Activated CD4-positive, alpha-beta T cell treated with anti-CD3 and anti-CD28 coated beads for 4 hours (primary cell): ENCODE measurements around the gene SRD5A3.
A peak's percentile ranks its signal among the peaks of the same experiment; 100 is the strongest.

Source experiments
- DNase-seq, 2 donors: peaks; one replicate each; pipeline ENCODE4 v3.0.0-alpha.2; 2020

The SRD5A3 gene

DNA sequence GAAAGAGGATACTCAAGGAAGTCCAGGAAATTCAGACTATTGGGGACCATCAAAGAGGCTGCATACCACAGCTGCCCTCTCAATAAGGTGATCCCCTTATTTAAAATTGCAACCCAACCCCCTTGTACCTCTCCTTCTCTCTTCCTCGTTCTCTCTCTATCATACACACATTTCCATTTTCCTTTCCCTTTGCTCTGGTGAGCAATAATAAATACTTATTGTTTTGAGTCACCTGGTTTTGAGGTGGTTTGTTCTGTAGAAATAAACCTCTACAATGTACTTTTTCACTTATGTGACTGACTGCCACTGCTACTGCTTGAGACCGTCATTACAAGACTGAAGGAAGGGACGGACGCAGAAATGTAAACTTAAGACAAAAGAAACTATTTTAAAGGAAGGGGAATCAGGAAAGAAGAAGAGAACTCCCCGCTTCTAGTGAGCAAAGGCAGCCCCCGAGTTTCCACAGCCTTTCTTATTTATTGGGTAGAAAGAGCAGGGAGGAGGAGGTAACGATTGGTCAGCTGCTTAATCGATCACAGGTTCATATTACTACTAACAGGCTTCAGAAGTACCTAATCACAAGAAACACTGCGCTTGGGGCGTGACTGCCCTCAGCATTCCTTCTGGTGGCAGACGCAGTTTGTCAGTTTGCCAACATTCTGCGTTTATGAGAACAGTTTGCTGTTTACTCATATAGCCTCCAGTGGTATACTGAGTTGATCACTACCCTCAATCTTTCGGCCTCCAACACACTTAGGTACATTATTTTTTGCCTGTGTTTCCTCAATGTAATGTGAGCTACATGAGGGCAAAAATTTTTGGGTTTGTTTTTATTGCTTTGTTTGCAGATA, 32.8 kb downstream of the SRD5A3 start:
- DNase-seq, result no peak

DNA sequence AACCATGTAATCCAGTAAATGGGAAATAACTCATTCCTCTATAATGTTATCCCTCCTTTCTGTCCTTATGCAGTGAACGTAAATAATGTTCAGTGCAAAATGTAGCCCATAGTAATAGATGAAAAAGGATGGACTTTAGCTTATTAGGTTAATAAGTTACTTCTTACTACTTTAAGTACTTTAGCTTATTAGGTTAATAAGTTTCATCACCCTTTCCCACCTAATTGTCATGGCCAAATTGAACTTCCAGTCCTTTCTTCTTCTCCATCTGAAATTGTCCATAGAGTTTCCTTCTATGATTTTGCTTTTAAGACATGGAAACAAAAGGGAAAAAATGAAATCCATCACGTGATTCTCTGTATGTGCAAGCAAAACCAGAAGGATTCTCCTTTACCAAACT, 34.5 kb downstream of the SRD5A3 start:
- DNase-seq, result no peak

DNA sequence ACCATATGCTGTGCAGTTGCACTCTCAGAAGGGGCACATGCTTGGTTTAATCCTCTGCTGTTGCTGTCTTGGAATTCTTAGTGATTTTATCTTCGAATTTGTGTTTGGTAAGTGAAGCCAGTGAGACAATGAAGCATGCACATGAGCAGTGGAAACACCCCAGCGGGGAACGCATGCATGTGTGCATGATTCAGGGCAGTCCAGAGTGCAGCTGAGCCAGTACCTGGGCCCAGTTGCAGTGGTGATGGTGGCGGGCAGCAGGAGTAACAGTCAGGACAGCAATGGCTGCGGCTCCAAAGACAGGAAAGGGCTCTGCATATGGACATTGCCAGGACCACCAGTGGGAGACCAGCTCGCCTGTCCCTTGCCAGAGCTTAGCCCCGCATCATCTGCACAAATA, 35.5 kb downstream of the SRD5A3 start:
- no peak for DNase-seq

DNA sequence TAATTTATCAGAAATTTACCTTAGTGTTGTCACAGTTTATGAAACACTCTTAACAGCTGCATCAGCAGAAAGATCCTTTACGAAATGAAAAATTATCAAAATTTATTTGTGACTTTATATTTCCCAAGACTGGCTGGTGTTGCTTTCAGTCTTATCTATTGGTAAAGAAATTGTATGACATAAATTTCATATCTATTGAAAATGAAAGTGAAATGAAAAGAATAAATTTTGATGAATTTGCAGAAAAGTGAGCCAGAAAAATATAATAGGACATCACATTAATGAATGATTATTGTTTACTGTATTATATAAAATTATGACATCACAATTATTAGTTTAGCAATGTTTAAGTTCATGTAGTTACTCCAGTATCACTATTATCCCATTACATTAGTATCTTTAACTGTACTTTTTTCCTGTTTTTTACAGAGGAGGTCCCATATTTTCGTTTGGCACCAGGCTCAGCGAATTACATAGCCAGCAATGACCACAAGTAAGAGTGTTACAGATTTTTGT, 36.5 kb downstream of the SRD5A3 start:
- no peak for DNase-seq

DNA sequence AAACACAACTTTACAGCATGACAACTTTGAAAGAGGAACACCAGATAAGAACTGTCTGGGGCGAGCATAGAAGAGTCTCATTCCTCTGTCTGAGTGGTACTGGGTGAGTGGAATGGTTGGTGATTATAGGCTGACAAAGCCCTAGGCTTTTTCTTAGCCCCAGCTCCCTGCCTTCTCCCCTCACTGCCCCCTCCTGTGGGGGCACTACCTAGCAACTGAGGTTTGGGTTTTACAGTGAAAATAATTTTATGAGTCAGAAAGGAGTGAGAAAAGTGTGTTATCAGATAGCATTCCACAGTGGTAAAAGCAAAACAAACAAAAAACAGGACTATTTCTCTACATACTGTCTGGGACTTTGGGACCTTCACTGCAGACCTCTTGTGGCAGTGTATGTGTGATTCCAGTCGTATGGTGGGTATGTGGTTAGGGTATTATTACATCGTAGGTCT, 39.2 kb downstream of the SRD5A3 start:
- DNase-seq, result no peak

DNA sequence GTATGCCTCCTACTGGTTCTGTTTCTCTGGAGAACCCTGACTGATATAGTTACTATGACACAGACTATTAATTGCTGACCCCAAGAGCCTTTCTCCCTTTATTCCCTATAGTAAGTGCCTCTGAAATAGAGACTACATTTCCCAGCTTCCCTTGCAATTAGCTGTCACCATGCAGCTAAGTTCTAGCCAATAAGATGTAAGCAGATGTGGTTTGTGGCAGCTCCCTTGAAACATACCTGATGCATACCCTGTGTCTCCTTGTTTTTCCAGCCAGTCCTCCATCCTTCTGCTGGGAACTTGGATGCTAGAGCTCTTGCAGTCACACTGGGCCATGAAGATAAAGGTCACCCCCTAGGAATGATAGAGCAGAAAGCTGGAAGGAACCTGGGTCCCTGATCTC, 40.0 kb downstream of the SRD5A3 start:
- DNase-seq, result no peak

DNA sequence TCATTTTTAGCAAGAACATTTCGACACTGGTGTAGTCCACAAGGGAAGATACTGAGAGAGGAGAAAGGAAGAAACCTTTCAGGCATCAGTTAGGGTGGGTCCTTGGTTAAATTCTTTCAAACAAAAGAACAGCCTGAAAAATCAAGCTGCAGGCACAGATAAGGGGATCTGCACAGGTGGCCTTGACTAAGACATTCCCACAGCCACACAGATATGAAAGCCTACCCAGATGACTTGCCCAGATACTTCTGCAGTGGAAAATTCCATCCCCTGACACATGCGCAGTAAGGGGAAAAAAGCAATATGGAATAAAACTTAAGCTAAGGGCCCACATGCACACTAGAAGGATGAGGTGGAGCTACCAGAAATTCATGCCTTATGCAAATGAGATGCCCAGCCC, 40.8 kb downstream of the SRD5A3 start:
- no peak for DNase-seq

DNA sequence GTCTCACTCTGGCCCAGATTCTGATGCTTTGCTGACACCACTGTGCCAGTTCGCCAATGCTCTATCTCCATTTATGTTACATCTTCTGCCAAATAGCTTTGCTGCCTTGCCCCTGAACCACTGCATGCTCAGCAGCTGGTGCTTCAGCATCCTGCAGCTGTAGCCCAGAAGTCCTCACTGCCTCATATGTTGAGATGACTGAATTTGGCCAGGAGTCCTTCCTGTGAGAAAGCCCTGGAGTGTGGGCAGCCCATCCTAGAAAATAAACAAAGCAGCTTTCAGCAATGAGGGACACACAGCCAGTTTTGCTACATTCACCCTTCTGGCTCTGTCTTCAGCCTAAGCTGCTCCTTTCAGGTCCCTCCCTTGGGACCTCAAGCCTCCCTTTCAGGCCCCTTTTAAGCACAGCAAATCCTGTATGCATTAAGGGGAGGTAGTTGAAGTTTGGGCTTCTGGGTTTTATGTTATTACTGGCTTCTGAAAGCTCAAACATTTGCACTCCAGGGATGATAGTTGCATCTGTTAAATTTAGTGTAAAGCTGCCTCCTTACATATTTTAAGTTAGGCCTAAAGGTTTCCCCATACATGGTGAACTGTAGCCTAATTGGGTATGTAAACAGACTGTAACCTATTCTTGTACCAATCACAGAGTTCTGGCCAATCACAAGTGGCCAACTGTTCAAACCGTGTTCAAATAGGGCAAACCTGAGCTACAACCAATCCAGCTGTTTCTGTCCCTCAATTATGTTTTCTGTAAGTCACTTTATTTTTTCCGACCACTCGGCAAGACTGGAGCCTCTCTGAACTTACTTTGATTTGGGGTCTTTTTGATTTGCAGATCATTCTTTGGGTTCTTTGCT, 47.6 kb downstream of the SRD5A3 start:
- no peak for DNase-seq

DNA sequence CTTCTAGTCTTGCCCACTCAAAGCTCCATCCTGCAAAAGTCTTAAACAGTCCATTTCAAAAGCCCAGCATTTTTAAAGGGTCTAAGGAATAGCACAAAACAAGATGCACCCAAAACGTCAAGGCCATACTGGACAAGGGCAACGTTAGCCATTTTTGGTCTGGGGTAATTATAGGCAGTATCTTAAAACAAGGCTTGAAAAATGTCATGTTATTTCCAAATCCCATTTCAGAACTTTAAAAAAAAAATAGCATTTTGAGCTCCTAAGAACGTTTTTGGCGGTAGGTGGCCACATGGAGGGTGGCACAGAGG, 49.1 kb downstream of the SRD5A3 start:
- no peak for DNase-seq

DNA sequence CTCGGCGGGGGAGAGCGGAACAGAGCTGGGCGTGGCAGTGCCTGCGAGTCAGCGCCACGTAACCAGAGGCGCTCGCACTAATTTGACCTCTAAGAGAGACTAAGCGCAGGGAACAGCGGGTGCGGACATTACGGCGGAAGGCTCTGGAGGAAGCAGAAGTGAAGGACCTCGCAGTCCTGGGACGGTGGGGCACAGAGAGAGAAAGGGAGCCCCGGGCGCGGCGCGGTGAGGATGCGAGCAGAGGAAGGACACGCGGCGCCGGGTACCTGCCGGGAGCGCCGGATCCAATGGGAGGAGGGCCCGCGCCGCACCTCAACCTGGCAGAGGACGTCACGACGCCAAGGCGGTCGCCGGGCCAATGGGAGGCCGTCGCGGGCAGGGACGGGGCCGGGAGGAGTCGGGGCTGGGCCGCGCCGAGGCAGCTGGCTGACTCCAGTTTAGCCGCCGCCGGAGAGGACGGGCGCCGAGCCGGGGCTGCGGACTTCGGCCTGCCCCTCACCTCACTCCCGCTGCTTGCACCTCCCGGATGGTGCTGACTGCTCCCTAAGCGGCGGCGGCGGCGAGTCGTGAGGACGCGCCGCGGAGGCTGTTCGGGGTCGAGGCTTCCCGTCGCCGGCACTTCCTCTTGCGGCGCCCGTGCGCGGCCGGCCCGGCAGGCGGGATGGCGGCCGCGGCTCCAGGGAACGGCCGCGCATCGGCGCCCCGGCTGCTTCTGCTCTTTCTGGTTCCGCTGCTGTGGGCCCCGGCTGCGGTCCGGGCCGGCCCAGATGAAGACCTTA, 49.7 kb downstream of the SRD5A3 start, which contains the start of gene TMEM165:
TSS of gene TMEM165 (plus strand) at position 429 of the 779 bp plus-strand sequence. CDS start at position 662, 233 bp downstream.
- DNase-seq, result peak; percentile 87 to 88

DNA sequence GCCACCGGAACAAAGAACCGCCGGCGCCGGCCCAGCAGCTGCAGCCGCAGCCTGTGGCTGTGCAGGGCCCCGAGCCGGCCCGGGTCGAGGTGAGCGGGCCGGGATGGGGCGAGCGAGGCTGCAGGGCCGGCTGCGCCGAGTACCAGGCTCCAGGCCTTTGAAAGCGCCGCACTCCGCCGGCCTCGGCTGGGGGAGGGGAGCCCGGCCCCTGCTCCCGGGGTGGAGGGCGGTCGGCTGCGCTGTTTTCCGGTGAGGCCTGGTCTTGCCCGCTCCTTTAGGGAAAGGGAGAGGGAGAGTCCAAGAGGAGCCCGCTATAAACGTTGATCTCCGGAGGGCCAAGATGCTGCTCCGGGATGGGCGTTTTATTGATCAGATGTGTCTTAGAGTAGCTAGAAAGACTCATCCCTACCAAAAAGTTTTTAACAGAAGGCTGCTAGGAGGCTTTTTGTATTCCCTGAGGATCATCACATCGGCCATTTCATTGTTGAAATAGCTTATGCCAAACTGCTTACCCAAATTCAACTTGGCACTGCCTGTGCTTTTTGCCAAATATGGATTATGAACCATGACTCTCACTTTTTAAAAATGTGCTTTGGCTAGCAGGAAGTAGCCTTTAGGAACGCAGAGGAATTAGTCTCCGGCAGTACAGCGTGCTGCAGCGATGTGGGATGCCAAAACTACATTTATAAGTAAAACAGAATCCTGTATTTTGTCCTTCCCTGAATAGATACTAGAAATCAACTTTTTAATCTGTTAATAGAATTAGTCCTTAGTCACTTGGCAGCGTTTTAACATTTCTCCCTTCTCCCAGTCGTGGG, 50.5 kb downstream of the SRD5A3 start:
- peak; percentile 7 for DNase-seq

DNA sequence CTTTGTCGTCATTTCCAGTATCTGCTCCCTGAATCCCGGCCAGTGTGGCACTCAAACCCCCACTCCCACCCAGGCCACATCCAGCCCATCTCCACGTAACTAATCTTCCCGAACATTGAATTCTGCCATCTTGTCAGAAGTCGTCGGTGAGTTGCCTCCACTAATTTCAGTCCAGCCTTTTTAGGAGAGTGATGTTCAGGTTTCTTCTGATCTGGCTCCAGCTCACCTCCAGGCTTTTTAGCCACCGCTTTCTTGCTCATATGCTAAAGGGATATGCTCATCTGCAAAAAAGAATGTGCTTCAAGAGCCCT, 51.0 kb downstream of the SRD5A3 start:
- no peak for DNase-seq

DNA sequence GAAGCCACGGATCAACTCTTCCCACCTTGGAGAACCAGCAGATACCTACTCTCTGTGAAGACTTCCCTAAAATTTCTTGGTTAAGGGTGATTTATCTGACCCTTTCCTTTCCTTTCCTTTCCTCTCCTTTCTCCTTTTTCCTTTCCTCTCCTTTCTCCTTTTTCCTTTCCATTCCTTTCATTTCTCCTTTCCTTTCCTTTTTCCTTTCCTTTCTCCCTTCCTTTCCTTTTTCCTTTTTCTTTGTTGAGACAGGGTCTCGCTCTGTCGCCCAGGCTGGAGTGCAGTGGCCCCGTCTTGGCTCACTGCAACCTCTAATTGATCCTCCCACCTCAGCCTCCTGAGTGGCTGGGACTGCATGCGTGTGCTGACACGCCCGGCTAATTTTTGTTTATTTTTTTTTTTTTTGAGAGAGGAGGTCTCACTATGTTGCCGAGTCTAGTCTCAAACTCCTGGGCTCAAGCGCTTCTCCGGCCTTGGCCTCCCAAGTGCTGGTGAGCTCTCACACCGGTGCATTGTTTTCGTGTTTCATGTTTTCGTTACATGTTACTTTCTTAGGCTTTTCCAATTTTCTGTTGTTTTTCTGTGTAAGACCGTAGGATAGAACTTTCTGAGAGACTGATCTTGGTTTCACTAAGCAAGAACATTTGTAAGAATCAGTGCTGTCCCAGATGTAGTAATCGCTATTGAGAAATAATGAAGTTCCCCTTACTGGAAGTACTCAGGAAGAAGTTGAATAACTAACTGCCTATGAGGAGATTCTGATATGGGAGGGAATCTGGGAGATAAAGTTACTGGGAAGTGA, 51.7 kb downstream of the SRD5A3 start:
- no peak for DNase-seq

DNA sequence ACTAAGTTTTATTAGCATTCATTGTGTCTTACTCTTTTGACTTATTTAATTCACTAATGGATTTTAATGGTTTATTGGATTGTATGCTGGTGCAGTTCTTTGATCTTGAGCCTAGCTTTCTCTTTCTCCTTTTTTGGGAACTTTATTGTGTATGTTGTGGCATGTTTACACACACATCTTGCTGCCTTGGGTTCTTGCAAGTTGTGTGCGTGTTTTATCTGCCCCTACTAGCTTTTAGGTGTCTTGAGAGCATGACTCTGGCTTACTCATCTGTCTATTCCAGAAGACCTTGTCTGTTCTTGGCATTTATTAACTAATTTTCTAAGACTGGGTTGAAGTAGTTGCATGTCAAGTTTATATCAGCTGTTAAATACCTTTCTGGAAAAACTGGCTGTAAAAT, 52.4 kb downstream of the SRD5A3 start:
- no peak for DNase-seq

DNA sequence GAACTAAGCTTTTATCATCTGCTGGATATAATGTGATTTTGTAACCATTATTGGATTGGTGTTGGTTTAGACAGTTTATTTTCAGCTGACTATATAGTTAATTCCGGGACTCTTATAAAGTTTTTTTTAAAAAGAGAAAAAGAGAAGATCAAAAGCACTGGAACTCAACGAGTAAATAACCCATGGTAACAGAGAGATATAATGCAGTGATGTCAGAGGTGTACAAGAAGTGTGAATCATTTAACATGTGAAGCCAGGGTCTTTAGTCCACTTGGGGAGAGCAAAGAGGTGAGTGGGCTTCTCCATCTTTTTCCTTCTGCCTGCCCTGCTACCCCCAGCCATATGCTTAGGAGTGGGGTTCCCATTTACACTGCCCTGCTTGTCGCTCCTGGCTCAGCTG, 52.9 kb downstream of the SRD5A3 start:
- DNase-seq, result no peak

DNA sequence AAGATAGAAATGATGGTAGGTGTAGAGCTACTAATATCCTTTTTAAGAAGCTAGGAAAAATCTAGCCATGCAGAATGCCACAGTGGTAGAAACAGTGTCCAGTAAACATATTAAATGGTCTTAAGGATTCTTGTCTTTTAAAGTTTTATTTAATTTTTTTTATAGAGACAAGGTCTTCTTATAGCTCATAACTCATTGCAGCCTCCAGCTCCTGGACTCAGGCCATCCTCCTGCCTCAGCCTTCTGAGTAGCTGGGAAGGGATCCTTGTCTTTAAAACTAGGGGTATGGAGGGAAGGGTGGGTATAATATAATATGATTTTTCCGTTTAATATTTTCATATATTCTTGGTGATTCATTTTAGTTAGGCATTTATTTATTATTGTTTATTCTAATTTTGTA, 53.5 kb downstream of the SRD5A3 start:
- no peak for DNase-seq

DNA sequence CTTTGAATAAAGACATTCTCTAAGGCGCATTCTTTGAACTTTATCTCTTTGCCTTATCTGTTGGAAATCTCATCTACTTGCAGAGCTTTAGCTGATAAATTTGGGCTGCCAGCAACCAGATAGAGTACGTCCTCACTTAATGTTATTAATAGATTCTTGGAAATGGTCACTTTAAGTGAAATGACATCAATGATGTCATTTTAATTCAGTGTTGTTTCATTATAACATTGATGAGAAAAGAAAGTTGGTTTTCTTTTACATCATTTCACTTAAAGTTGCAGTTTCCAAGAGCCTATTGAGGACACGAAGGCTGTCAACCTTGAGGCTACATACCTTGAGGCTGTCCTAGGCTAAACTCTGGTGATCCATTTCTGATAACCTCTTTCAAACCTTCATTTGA, 59.0 kb downstream of the SRD5A3 start:
- no peak for DNase-seq

DNA sequence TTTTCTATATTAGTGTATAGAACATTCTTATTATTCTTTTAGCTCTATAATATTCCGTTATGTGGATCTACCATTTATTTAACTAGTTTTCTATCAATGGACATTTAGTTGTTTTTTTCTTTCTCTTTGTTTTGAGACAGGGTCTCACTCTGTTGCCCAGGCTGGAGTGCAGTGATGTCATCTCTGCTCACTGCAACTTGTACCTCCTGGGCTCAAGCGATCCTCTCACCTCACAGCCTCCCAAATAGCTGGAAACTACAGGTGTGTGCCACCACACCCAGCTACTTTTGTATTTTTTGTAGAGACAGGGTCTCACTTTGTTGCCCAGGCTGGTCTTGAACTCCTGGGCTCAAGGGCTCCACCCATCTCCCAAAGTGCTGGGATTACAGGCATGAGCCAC, 60.5 kb downstream of the SRD5A3 start:
- DNase-seq, result no peak

DNA sequence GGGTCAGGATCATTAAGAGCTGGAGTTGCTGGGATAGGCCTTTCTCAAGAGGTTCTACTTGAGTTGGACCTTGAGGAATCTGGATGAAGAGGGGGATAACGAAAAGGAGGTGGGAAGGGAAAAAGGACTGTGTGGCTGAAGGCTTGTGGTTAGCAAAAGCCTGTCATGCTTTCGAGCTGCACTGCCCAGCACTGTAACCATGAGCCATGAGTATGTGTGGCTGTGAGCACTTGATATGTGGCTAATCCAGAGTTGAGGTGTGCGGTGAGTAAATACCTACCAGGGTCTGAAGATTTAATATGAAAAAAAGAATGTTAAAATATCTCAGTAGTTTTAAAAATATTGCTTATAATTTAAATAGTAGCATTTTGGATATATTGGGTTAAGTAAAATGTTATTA, 61.1 kb downstream of the SRD5A3 start:
- no peak for DNase-seq

DNA sequence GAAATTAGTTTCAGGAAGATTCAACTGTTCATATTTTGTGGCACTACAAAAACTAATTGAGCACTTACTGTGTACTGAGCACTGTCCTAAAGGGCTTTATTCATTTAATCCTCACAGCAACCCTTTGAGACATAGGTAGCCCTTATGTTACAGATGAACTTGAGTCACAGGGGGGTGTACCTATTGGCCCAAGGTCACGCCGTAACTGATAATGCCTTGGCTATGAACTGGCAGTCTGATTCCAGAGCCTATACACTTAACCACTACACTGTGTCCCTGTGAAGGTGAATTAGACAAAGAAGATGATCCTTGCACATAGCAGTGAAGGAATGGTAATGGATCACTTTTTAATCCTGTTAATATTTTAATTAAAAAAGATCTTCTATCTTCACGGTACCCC, 61.7 kb downstream of the SRD5A3 start:
- no peak for DNase-seq

DNA sequence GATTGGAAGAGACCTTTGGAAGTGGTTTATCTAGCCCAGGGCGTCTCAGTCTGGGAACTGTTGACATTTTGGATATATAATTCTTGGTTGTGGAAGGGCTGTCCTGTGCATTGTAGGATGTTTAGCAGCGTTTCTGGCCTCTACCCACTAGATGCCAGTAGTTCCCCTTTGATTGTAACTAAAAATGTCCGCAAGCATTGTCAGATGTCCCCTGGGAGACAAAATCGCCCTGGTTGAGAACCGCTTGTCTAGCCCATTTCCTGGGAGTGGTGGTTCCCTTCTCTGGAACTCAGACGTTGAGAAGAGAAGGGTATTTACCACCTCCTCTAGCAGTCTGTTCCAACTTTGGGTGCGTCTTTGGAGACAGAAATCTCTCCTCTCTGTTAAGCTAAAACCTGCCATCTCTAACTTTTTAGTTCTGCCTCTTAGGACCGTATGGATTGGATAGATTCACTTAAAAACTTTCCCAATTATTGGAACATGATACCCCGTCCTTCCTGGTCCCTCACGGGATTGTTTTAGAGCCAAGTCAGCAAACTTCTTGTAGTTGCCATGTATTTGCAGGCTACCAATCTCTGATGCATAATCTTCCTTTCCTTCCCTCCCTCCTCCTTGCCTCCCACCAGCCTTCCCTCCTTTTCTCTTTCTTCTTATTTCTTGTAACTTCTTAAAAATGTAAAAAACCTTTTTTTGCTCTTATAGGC, 63.6 kb downstream of the SRD5A3 start:
- DNase-seq, result no peak
